ENCODE results near the gene MAP3K12. TPM values are rescaled to one million over a fixed set of nuclear protein-coding genes. Genes with fewer than 3 reads are reported as not detected.

Gene MAP3K12
- polyA plus RNA-seq, 1 donor (not counting 4 experiments of a cell fraction or from before 2014, with no cell fraction given) = 13.4 TPM

DNA sequence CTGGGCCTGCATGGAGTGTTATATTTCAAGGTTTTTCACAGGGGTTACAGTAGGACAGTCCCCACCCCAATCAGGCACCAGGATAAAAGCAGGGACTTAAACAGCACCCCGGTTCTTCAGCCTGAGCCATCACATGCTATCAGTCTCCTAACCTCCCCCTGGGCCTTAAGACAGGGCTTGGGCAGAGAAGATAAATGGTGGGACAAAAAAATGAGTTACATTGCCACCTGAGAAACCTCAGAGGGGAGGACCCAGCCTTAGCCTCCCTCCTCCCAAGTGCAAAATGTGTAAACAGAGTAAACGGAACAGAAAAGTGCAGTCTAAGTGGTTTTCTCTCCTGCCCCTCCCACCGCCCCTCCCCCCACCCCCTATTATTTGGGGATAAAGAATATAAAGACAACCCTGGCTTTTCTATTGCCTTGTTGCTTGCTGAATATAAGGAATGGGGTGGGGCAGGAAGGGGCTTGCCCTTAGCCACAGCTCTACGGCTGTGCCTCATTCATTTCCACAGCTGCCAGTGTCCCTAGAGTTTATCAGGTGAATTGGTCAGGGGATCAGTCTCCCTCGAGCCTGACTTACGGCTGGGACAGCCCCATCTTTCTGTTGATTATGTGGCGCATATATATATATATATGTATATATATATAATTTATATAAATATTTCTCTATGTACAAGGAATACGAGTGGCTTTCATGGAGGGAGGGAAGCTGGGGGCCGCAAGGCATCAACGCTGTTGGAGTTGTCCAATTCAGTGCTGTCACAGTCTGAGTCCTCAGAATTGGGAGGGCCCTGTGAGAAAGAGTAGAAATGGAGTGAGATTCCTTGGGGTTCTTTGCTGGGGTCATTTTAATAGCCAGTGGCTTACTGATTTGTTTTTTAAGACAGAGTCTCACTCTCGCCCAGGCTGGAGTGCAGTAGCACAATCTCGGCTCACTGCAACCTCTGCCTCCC is 18.5 kb downstream of the MAP3K12 start:
- H3K27ac ChIP-seq (ENCODE audit: control insufficient read depth, insufficient read depth, low read length) = no peak overlapping the region

DNA sequence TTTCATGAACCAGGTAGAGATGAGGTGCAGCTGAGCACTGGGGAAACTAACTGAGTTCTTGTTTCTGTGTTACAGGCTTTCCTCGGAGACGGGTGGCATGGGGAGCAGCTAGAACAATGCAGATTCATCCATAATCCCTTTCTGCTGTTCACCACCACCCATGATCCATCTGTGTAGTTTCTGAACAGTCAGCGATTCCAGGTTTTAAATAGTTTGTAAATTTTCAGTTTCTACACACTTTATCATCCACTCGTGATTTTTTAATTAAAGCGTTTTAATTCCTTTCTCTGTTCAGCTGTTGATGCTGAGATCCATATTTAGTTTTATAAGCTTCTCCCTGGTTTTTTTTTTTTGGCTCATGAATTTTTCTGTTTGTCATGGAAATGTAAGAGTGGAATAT is 19.9 kb downstream of the MAP3K12 start:
- Histone ChIP-seq H3K36me3 (ENCODE audit: control insufficient read depth in 2 of 2, extremely low read depth in 1 of 2, insufficient read depth in 2 of 2, low read length in 2 of 2) (peaks cover 33 to 59% of the 10 kb centered on the region in 2 experiments), H4K20me1 (ENCODE audit: control insufficient read depth, extremely low read depth, insufficient read depth, low read length) (peaks cover 21% of the 10 kb centered on the region), H3K4me3 (ENCODE audit: control insufficient read depth in 2 of 3, extremely low read depth in 1 of 3, insufficient read depth in 2 of 3, low read depth in 1 of 3, low read length in 3 of 3) (no peak overlapping the region), H3K9ac (ENCODE audit: control insufficient read depth, extremely low read depth, insufficient read depth, low read length) (no peak overlapping the region), H3K27me3 (ENCODE audit: control insufficient read depth, extremely low read depth, insufficient read depth, low read length) (no peaks in the 10 kb centered on the region), H3K9me1 (ENCODE audit: control insufficient read depth, extremely low read depth, insufficient read depth, low read length) (peaks cover 3% of the 10 kb centered on the region), H3K9me3 (ENCODE audit: control insufficient read depth, low read depth, low read length) (no peaks in the 10 kb centered on the region), H3K4me2 (ENCODE audit: control insufficient read depth, extremely low read depth, insufficient read depth, low read depth, low read length) (no peak overlapping the region), H3K4me1 (ENCODE audit: control insufficient read depth, extremely low read depth, insufficient read depth, low read length) (peaks cover 23% of the 10 kb centered on the region), H3K79me2 (ENCODE audit: control insufficient read depth, insufficient read depth, low read length) (peaks cover 14% of the 10 kb centered on the region), H3K27ac (ENCODE audit: control insufficient read depth, insufficient read depth, low read length) (no peak overlapping the region), H2AFZ (ENCODE audit: control insufficient read depth, low read length) (no peak overlapping the region)
- DNase-seq (ENCODE audit: low read depth, low spot score) = no peak
- FAIRE-seq = no peak
- TF ChIP-seq, protein P1, sequence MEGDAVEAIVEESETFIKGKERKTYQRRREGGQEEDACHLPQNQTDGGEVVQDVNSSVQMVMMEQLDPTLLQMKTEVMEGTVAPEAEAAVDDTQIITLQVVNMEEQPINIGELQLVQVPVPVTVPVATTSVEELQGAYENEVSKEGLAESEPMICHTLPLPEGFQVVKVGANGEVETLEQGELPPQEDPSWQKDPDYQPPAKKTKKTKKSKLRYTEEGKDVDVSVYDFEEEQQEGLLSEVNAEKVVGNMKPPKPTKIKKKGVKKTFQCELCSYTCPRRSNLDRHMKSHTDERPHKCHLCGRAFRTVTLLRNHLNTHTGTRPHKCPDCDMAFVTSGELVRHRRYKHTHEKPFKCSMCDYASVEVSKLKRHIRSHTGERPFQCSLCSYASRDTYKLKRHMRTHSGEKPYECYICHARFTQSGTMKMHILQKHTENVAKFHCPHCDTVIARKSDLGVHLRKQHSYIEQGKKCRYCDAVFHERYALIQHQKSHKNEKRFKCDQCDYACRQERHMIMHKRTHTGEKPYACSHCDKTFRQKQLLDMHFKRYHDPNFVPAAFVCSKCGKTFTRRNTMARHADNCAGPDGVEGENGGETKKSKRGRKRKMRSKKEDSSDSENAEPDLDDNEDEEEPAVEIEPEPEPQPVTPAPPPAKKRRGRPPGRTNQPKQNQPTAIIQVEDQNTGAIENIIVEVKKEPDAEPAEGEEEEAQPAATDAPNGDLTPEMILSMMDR (optimal IDR thresholded peaks at IDR 0.05 in 1 of 3, IDR thresholded peaks at IDR 0.05 in 1 of 3, conservative IDR thresholded peaks at IDR 0.05 in 1 of 3; ENCODE audit: extremely low read depth in 1 of 3, insufficient read depth in 2 of 3, low read length in 3 of 3) = no peak
- TF ChIP-seq EZH2 (IDR thresholded peaks at IDR 0.05; ENCODE audit: low read length) = no peak
- dilution Hi-C loops (cut with MboI; ENCODE audit: extremely low pct_ligation_motif_present, low sequenced_read_pairs) = no loop called here

More for the DNA sequence above, 18.5 kb downstream of the MAP3K12 start:
- Histone ChIP-seq H3K9me3 (ENCODE audit: control insufficient read depth, low read depth, low read length) (no peaks in the 10 kb centered on the region), H3K4me1 (ENCODE audit: control insufficient read depth, extremely low read depth, insufficient read depth, low read length) (peaks cover 23% of the 10 kb centered on the region), H3K4me3 (ENCODE audit: control insufficient read depth in 2 of 3, extremely low read depth in 1 of 3, insufficient read depth in 2 of 3, low read depth in 1 of 3, low read length in 3 of 3) (no peak overlapping the region), H3K9me1 (ENCODE audit: control insufficient read depth, extremely low read depth, insufficient read depth, low read length) (peaks cover 3% of the 10 kb centered on the region), H3K27me3 (ENCODE audit: control insufficient read depth, extremely low read depth, insufficient read depth, low read length) (no peaks in the 10 kb centered on the region), H3K36me3 (ENCODE audit: control insufficient read depth in 2 of 2, extremely low read depth in 1 of 2, insufficient read depth in 2 of 2, low read length in 2 of 2) (peaks cover 26 to 55% of the 10 kb centered on the region in 2 experiments), H2AFZ (ENCODE audit: control insufficient read depth, low read length) (no peak overlapping the region), H3K4me2 (ENCODE audit: control insufficient read depth, extremely low read depth, insufficient read depth, low read depth, low read length) (no peak overlapping the region), H3K79me2 (ENCODE audit: control insufficient read depth, insufficient read depth, low read length) (peaks cover 4% of the 10 kb centered on the region), H4K20me1 (ENCODE audit: control insufficient read depth, extremely low read depth, insufficient read depth, low read length) (peaks cover 14% of the 10 kb centered on the region), H3K9ac (ENCODE audit: control insufficient read depth, extremely low read depth, insufficient read depth, low read length) (no peak overlapping the region)
- DNase-seq (ENCODE audit: low read depth, low spot score) (no peak), FAIRE-seq (no peak)
- dilution Hi-C loops (cut with MboI; ENCODE audit: extremely low pct_ligation_motif_present, low sequenced_read_pairs) = no loop called here
- no peak for TF ChIP-seq EZH2 (IDR thresholded peaks at IDR 0.05; ENCODE audit: low read length)
- TF ChIP-seq, protein P1 (optimal IDR thresholded peaks at IDR 0.05 in 1 of 3, IDR thresholded peaks at IDR 0.05 in 1 of 3, conservative IDR thresholded peaks at IDR 0.05 in 1 of 3; ENCODE audit: extremely low read depth in 1 of 3, insufficient read depth in 2 of 3, low read length in 3 of 3) = no peak
